ENCODE results near the gene SLC25A47.

Gene SLC25A47

DNA sequence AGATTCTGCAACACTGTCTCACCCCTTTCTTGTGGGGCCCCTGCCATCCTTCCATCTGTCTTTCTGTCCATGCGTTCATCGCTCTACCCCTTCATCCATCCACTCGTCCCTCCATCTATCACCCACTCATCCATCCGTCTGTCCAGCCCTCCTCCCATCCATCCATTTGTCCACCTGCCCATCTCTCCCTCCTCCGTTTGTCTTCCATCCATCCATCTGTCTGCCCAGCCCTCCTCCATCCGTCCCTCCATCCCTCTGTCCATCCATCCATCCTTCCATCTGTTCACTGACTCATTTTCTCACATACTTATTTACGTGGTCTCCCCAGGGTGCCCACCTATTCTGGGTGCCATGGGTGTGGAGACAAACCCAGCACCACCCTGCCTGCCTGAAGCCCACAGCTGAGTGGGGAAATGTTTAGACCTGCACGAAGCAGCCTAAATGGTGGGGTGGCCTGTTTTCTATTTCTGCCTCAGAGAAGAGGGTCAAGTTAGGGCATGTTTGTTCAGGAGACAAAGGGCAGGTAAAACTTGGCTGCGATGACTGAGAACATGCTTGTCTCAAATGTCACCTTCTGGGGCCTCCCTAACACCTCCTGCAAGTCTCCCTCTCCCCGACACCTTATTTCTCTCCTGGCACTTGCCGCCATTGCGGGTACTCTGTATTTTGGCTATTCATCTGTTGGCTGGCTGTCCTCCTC is 2.8 kb upstream of the SLC25A47 start:
- TF ChIP-seq, protein P1, sequence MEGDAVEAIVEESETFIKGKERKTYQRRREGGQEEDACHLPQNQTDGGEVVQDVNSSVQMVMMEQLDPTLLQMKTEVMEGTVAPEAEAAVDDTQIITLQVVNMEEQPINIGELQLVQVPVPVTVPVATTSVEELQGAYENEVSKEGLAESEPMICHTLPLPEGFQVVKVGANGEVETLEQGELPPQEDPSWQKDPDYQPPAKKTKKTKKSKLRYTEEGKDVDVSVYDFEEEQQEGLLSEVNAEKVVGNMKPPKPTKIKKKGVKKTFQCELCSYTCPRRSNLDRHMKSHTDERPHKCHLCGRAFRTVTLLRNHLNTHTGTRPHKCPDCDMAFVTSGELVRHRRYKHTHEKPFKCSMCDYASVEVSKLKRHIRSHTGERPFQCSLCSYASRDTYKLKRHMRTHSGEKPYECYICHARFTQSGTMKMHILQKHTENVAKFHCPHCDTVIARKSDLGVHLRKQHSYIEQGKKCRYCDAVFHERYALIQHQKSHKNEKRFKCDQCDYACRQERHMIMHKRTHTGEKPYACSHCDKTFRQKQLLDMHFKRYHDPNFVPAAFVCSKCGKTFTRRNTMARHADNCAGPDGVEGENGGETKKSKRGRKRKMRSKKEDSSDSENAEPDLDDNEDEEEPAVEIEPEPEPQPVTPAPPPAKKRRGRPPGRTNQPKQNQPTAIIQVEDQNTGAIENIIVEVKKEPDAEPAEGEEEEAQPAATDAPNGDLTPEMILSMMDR (IDR thresholded peaks at IDR 0.05) = no peak
- no peak for TF ChIP-seq ZFX (IDR thresholded peaks at IDR 0.05; ENCODE audit: borderline replicate concordance)

DNA sequence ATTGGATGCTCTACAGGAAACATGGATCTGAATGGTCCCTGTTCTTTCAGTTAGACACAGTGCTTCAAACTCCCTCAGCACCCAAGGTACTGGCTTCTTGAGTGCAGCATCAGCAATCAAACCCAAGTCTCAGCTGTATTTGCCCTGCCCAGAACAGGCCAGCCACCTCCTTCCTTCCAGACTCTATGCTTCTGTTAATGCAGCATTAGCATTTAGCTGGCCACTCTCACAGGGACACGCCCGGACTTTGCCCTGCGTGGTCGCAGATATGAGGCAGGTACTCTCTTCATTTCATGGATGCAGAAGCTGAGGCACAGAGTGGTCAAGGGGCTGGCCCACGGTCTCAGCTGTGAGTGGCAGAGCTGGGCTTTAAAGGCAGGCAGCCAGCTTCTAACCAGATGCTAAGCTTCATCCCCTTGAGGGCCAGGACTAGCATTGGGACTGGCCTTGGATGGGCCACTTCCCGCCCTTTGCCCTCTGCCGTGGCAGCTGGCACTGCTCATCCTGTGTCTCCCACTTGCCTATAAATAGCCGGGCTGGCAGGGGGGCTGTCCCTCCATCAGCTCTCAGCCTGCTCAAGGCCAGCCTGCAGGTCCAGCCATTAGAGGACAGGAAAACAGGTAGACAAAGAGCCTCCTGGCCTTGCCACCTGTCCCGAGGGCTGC is 1.5 kb upstream of the SLC25A47 start:
- TF ChIP-seq, protein P1 (IDR thresholded peaks at IDR 0.05) = no peak
- no peak for TF ChIP-seq ZFX (IDR thresholded peaks at IDR 0.05; ENCODE audit: borderline replicate concordance)
- H3K27ac ChIP-seq = no peak overlapping the region

More for the DNA sequence above, 2.8 kb upstream of the SLC25A47 start:
- no peak overlapping the region for H3K27ac ChIP-seq

DNA sequence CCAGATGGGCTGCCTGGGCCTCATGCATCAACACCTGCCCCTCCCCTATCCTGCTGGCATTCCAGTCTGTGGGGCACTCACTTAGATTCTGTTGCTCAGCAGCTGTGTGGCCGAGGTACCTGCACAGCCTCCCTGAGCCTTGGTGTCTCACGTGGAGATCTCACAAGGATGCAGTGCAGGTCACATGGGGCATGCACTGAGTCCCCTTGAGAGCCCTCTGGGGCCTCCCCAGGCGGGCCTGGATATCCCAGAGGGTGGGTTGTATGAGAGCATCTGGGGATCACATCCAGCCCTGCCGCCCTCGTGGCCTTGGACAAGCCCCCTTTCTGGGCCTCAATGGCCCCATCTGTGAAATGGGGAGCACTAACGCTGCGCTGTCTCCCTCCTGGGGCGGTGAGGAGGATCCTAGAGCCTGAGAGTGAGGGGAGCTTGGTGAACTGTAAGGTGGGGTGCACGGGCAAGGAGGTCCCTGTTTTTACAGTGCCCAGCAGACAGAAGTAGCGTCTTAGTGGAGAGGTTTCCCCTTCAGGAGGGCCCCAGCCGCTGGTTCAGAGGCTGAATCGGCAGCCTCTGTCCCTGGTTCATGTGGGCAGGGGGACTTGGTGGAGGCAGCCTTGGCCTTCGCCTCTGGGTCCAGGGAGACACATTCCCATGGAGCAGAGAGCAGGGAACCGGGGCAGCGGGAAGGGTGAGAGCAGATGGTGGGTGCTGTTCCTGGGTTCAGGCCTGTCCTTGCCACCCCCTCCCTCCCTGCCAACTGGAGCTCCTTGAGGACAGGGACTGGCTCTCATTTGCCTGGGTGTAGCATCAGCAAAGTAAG is 791 bp upstream of the SLC25A47 start:
- no peak overlapping the region for H3K27ac ChIP-seq
- TF ChIP-seq, protein P1 (IDR thresholded peaks at IDR 0.05) = no peak
- TF ChIP-seq ZFX (IDR thresholded peaks at IDR 0.05; ENCODE audit: borderline replicate concordance) = no peak

DNA sequence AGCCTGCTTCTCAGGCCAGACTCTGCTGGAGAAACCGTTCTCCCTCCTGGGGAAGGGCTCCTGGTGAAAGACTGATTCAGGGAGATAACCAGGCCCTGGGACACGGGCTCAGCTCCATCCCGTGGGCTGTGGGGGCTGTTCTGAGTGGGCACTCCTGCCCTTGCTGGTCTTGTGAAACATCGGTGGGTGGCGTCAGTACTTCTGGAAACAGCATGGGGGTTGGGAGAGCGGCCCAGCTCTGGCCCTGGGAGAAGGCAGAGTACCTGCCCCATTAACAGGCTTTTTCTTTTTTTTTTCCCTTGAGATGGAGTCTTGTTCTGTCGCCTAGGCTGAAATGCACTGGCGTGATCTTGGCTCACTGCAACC is 786 bp downstream of the SLC25A47 start:
- no peak overlapping the region for H3K27ac ChIP-seq
- TF ChIP-seq, protein P1 (IDR thresholded peaks at IDR 0.05) = no peak
- no peak for TF ChIP-seq ZFX (IDR thresholded peaks at IDR 0.05; ENCODE audit: borderline replicate concordance)

DNA sequence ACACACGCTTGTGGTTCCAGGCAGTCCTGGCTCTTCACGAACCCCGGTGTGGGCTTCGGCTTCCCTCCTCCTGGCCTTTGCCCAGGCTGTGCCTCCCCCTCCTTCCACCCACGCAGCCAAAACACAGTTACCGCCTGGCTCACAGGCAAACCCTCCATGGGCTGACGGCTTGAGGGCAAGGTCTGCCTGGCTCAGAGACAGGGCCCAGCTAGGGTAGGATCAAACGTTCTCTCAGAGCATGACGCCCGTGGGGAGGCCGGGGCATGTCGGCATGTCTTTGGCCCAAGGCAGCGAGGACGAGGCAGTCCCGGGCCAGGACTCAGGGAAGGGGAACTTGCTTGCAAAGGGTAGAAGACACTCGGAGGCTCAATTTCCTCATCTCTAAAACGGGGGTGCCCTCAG is 2.1 kb downstream of the SLC25A47 start:
- no peak for TF ChIP-seq ZFX (IDR thresholded peaks at IDR 0.05; ENCODE audit: borderline replicate concordance)
- TF ChIP-seq, protein P1 (IDR thresholded peaks at IDR 0.05) = no peak
- no peak overlapping the region for H3K27ac ChIP-seq

DNA sequence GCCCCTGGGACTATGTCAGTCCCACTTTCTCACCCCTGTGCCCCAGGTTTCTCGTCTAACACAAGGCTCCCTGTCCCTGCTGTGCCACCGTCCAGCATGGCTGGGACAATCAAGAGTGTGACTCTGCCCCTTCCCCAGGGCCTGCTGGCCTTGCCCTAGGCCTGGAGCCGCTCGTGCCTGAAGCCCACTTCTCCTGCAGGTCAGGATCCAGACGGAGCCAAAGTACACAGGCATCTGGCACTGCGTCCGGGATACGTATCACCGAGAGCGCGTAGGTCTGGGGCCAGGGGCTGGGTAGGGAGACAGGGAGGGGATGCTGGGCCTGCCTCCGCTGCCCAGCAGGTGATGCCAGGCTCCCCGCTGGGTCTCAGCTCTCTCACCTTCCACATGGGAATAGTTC is 2.8 kb downstream of the SLC25A47 start:
- TF ChIP-seq ZFX (IDR thresholded peaks at IDR 0.05; ENCODE audit: borderline replicate concordance) = no peak
- TF ChIP-seq, protein P1 (IDR thresholded peaks at IDR 0.05) = no peak
- H3K27ac ChIP-seq = no peak overlapping the region
